Mesodermal cell (in vitro differentiated cells): ENCODE data around the gene ARHGAP27.
A peak's percentile ranks its signal among the peaks of the same experiment; 100 is the strongest.

Experiments
- H3K27ac ChIP-seq: 2 replicates; pipeline ENCODE4 v1.7.0; 2013; ENCODE audit warnings: mild to moderate bottlenecking, low read depth, low read length, moderate library complexity; ENCODE audit not compliant: severe bottlenecking
- H3K36me3 ChIP-seq: 2 replicates; pipeline ENCODE4 v1.7.1; 2013; ENCODE audit warnings: mild to moderate bottlenecking, low read length, moderate library complexity; ENCODE audit not compliant: control insufficient read depth, insufficient read depth
- H3K4me1 ChIP-seq: one replicate; pipeline ENCODE4 v1.7.1; 2013; ENCODE audit warnings: mild to moderate bottlenecking, low read length; ENCODE audit not compliant: insufficient read depth, control insufficient read depth, poor library complexity, severe bottlenecking
- H3K4me3 ChIP-seq: 2 replicates; pipeline ENCODE4 v1.7.0; 2013; ENCODE audit warnings: low read length, control low read depth, mild to moderate bottlenecking; ENCODE audit not compliant: insufficient read depth, poor library complexity, severe bottlenecking; ENCODE audit errors: extremely low read depth
- H3K9me3 ChIP-seq: 2 replicates; pipeline ENCODE4 v1.7.1; 2013; ENCODE audit warnings: mild to moderate bottlenecking, low read length, moderate library complexity; ENCODE audit not compliant: control insufficient read depth
- WGBS, 2 experiments: methylation state at CpG; one replicate each; pipeline ENCODE4 v1.1.5; 2013; ENCODE audit warnings: missing lambda C conversion rate in 2 of 2; ENCODE audit not compliant: insufficient coverage in 2 of 2; 5-methylcytosine and 5-hydroxymethylcytosine counted together

Gene ARHGAP27

DNA sequence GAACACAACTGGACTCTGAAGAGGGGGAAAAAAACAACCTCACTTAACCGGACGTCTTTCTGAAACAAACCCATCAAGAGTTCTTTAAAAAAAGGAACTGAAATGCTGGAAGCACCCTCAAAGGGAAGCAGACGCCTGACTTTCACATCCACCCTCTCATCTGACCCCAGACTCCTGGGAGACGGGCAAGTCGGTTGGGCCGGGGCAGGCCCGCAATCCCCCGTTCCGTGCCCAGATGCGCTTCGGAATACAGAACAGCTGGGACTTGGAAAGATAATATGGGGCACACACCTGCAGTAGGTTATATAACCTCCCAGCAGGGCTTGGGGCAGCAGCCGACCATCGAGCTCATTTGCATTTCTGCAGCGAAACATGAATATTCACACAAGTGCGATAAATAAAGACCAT lies 3.7 kb downstream of the ARHGAP27 start:
- 4 to 8% methylated on average over 13 of the region's 15 CpGs for WGBS, 2 experiments
- H3K4me3 ChIP-seq = no peak overlapping the region

DNA sequence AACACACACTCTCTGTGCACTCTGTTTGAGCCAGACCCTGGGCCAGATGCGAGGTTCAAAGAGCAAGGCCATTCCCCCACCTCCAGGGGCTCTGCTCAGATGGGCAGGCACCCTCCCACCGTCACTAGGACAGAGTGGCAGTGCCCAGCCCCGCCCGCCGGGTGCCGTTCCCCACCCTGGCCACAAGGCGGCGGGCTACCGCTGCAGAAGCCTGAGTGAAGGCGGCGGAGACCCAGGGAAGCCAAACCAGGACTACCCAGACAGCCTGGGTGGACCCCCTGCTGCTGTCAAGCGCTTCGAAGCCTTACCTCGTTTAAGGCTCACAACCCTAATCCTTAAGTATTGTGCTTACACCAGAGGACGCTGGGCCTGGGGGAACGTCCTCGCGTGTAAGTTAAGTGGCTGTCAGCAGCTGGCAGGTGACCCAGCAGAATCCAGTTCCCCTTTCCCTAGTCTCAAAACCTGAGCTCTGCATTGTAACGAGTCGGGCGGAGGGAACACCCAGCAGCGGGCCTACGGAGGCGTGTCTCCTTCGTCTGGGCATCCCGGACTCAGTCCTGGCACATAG lies 4.5 kb downstream of the ARHGAP27 start:
- H3K27ac ChIP-seq = no peak overlapping the region
- 0 to 2% methylated on average over 15 to 24 of the region's 26 CpGs for WGBS, 2 experiments
- no peak overlapping the region for H3K4me3 ChIP-seq

More for the DNA sequence above, 3.7 kb downstream of the ARHGAP27 start:
- Histone ChIP-seq H3K27ac (no peak overlapping the region), H3K36me3 (no peaks in the 10 kb centered on the region), H3K4me1 (peaks cover 8% of the 10 kb centered on the region), H3K9me3 (no peaks in the 10 kb centered on the region)

DNA sequence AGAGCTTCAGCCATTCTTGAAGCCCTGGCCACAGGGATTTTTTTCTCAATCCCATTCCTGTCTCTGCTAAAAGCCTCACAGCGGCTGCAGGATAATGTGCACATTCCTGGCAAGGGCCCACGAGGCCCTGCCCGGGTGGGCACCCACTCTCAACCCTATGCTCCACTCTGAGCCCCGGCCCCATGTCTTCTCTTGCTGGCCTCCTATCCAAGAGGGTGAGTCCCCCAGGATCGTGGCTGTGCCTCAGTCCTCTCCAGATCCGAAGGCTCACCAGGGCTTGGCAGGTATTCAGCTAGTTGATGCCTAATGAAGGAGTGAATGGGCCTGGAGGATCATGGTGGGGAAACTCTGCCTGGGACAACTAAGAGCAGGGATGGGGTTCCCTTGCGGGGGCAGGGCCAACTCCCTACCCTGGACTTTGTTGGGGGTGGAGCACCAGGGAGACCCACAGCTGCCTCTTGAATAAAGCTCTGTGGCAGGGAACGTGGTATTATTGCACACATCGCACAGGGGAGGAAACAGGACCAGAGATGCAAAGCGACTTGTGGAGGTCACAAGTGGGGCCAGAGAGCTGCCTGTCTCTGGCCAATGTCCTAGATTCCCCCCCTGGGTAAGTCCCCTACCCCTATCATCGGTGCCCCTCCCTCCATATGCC lies 5.4 kb downstream of the ARHGAP27 start:
- H3K36me3 ChIP-seq = no peaks in the 10 kb centered on the region
- 81 to 91% methylated on average over 5 to 7 of the region's 11 CpGs for WGBS, 2 experiments

More for the DNA sequence above, 4.5 kb downstream of the ARHGAP27 start:
- H3K4me1 ChIP-seq = peaks cover 8% of the 10 kb centered on the region
- no peaks in the 10 kb centered on the region for H3K9me3 ChIP-seq
- H3K36me3 ChIP-seq = no peaks in the 10 kb centered on the region

DNA sequence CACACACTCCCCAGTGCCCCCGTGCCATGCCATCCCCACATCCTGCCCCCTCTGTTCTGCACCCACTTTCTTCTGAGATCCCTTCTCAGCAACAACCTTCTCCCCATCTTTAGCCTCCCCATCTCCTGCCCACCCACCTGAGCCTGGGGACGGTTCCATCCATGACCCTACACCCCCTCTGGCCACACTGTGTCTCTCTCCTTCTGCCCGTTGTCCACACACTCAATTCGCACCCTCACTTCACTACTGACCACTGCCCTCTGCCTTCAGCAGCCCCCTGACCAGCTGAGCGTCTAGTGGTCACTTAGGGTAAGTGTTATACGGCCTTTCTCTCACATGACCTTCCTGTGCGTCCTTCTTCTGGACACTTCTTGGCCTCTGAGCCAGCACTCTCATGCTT lies 6.1 kb downstream of the ARHGAP27 start:
- 81 to 88% methylated on average over 6 to 7 of the region's 7 CpGs for WGBS, 2 experiments
- Histone ChIP-seq H3K9me3 (no peaks in the 10 kb centered on the region), H3K36me3 (no peaks in the 10 kb centered on the region), H3K4me3 (no peak overlapping the region), H3K4me1 (peaks cover 4% of the 10 kb centered on the region), H3K27ac (no peak overlapping the region)

More for the DNA sequence above, 5.4 kb downstream of the ARHGAP27 start:
- peaks cover 4% of the 10 kb centered on the region for H3K4me1 ChIP-seq
- no peaks in the 10 kb centered on the region for H3K9me3 ChIP-seq
- no peak overlapping the region for H3K27ac ChIP-seq
- no peak overlapping the region for H3K4me3 ChIP-seq

DNA sequence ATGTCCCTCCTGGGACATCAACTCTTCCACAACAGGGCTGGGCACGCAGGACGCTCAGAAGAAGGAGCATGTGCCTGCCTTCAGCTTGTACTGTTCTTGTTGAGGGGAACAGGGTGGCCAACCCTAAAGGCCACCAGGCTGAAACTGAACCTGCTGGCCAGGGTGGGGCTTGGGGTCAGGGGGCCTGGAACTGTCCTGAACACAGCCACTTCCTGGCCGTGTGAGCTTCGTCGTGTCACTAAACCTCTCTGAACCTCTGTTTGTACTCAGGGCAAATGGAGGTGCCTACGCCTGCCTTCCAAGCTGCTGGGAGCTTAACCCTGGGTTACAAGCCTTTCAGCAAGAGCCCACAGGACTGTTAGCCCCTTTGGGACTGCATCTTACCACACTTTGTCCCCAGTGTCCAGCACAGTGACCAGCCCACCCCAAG lies 6.7 kb downstream of the ARHGAP27 start:
- WGBS, 2 experiments = 68 to 90% methylated on average over 4 to 6 of the region's 6 CpGs
- Histone ChIP-seq H3K4me1 (no peaks in the 10 kb centered on the region), H3K36me3 (no peaks in the 10 kb centered on the region), H3K9me3 (no peaks in the 10 kb centered on the region), H3K4me3 (no peak overlapping the region), H3K27ac (no peak overlapping the region)

DNA sequence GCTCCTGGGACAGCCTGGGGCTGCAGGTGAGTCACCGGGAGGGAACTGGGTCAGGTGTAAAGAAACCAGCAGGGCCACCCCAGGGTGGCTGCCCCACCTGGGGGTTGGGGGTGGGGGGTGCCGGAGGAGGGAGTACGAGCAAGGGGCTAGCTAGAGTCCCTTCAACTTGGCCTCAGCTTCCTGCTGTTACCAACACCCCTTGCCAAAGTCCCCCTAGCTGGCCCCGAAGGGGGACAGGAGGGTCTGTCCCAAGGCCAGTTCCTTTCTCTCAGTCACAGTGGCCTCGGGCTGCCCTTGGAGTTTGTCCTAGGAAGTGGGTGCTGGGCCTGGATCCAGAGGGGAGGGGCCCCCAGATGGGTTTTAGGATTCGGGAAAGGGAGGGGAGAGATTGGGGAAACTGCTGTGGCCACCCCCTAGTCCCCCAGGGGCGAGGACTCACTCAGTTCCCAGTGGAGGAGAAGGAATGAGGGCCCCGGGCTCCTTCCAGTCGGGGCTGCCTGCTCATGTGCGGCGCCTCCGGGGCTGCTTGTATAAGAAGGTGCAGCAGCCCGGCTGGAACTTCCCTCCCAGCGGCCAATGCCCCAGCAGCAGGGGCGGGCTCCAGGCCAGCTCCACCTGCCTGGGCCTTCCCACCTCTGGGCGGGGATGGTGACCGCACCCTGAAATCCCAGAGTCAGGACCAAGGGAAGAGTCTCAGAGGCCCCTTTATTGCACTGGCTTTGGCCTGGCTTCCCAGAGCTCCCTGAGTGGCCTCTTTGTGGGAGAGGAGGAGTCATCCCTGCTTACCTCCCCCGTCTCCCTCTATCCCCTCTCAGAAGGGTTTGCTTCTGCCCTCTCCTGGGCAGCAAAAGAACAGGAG lies 7.3 kb downstream of the ARHGAP27 start:
- no peaks in the 10 kb centered on the region for H3K9me3 ChIP-seq
- peak overlapping the region; percentile 2 for H3K4me3 ChIP-seq
- no peak overlapping the region for H3K27ac ChIP-seq
- 22% methylated on average over 7 to 11 of the region's 18 CpGs for WGBS, 2 experiments
- H3K4me1 ChIP-seq = no peaks in the 10 kb centered on the region
- H3K36me3 ChIP-seq = no peaks in the 10 kb centered on the region

DNA sequence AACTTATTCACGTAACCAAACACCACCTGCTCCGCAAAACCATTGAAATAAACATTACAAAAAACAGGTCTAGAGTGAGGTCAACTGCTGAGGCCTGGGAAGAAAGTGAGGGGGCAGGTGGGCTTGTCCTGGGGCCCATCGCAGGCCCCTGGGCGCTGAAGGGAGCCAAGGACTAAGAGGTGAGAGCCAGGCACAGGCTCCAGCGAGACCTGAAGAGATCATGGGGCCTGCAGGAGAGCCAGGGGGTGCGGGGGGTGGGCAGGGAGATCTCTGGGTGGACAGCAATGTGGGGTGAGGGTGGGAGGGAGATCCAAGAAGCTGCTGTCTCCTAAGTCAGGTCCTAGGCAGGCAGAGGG lies 7.9 kb downstream of the ARHGAP27 start:
- Histone ChIP-seq H3K4me3 (no peak overlapping the region), H3K4me1 (no peaks in the 10 kb centered on the region), H3K9me3 (no peaks in the 10 kb centered on the region), H3K36me3 (no peaks in the 10 kb centered on the region), H3K27ac (no peak overlapping the region)
- 97 to 100% methylated on average over 2 to 3 of the region's 6 CpGs for whole genome bisulfite sequencing, 2 experiments

DNA sequence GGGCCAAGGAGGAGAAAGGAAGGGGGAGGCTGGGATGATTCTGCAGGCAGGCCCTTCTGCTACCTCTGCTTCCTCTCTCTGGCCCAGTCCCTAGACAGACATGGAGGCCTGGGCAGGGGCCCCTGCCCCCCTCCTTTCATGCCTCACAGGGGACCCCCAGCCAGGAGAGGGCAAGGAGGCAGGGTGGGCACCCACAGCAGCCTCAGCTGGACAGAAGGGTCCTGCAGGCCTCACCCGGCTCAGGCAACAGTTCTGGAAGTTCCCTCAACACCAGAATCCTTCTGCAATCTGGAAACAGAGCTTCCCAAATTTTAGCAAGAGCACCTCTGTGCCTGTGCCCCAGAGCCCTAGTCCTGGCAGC lies 8.7 kb downstream of the ARHGAP27 start:
- Histone ChIP-seq H3K4me1 (no peaks in the 10 kb centered on the region), H3K4me3 (no peak overlapping the region), H3K27ac (no peak overlapping the region), H3K36me3 (no peaks in the 10 kb centered on the region), H3K9me3 (no peaks in the 10 kb centered on the region)
- WGBS, 2 experiments = 86% methylated on average over 1 of the region's 1 CpG; no CpG with 5 or more reads in 1 of the 2 experiments

DNA sequence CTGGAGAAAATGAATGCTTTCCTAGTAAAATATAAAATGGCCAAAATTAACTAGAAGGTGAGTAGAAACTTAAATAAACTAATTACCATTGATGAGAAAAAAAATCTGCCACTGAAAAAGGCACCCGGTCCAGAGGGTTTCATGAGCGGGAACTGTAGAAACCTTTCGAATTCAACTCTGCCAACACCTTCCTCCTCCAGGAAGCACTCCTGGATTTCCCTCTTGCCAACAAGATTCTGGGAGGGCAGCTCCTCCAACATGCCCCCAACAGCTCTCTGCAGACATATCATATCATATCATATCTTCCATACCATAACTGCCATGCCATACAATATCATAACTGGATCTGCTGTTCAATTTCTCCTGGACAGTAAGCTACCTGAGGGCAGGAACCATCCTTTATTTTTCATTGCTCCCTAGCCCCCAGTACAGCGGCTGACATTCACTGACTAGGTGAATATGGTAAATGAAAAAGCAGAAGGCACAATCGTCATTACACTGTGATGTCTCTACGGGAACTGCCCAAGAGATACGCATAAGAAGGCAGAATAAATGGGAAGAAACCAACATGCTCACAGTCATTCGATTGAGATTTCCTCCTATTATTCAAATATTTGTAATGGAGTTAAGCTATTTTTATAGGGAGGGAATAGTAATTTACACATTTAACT lies 9.2 kb downstream of the ARHGAP27 start:
- no peak overlapping the region for H3K4me3 ChIP-seq
- no peak overlapping the region for H3K27ac ChIP-seq
- no peaks in the 10 kb centered on the region for H3K9me3 ChIP-seq
- no peaks in the 10 kb centered on the region for H3K4me1 ChIP-seq
- H3K36me3 ChIP-seq = no peaks in the 10 kb centered on the region
- 84 to 88% methylated on average over 3 to 6 of the region's 8 CpGs for WGBS, 2 experiments

DNA sequence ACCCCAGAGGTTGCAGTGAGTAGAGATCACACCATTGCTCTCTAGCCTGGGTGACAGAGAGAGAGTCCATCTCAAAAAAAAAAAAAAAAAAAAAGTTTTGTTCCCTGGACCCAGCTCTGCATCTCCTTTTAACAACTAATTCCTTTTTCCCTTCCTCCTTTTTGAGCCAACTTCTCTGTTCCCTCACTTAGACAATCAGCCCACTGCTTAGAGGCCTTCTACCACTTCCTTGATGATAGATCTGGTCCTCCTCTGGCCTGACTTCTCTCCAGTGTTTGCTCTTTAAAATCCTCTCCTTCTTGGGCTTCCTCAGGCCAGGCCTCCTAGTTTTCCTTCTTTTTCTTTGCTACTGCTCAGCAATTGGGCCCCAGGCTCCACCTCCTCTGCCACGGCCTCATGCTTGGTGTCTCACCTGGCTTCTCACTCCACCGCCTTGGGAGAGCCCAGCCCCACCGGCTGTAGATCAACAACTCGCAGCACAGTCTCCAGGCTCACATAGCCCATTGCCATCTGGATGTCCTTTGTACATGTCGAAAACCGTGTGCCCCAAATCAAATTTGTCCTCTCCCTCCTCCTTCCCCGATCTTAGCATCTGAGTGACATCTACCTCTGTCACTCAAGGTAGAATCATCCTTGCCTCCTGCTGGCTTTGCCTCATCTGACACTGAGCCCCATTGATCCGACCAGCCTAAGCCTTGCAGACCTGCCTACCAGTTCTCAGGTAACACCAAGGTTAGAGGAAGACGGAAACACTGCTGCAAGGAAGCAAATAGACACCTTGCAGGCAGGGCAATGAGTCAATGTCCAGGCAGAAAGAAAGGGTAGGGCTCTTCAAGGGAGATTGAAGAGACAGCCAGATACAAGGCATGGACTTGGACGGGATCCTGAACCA lies 17.4 kb downstream of the ARHGAP27 start:
- peaks cover 8% of the 10 kb centered on the region for H3K4me1 ChIP-seq
- no peaks in the 10 kb centered on the region for H3K36me3 ChIP-seq
- H3K9me3 ChIP-seq = no peaks in the 10 kb centered on the region
- no peak overlapping the region for H3K4me3 ChIP-seq
- 88 to 89% methylated on average over 9 to 10 of the region's 10 CpGs for WGBS, 2 experiments
- H3K27ac ChIP-seq = no peak overlapping the region
